ENCODE measurements around the gene CEP95. TPM values are rescaled to one million over a fixed set of nuclear protein-coding genes. Genes with fewer than 3 reads are reported as not detected.

Gene CEP95
- total and polyA plus RNA-seq, 10 of the 15 experiments (the other 5 are each of a cell fraction or from before 2014, with no cell fraction given), result 17.7 to 54.9 (median 29.6) TPM

GRCh38 chr17:64506576-64507412, at the start of gene CEP95 (continued):
- TF ChIP-seq CTCF (IDR thresholded peaks at IDR 0.05 in 2 of 3, conservative IDR thresholded peaks at IDR 0.05 in 1 of 3; ENCODE audit: control insufficient read depth in 2 of 3, extremely low read depth in 1 of 3, insufficient read depth in 1 of 3, low read depth in 3 of 3, low read length in 3 of 3) (no peak), REST (IDR thresholded peaks at IDR 0.05; ENCODE audit: low read depth, low read length) (no peak), MLLT1 (IDR thresholded peaks at IDR 0.05) (peak; percentile 99), TARDBP (IDR thresholded peaks at IDR 0.05; ENCODE audit: borderline replicate concordance) (0 out of 2 replicates have a peak, but pooled peaks have one; percentile 81), CHD1 (IDR thresholded peaks at IDR 0.05; ENCODE audit: low read depth, low read length) (no peak; the same call in 1 of the 2 replicates), POLR2AphosphoS5 (IDR thresholded peaks at IDR 0.05; ENCODE audit: low read length) (peak; percentile 50), E4F1 (IDR thresholded peaks at IDR 0.05; ENCODE audit: borderline replicate concordance, partially characterized antibody) (peak; percentile 81), BCL3 (IDR thresholded peaks at IDR 0.05; ENCODE audit: borderline replicate concordance, insufficient read depth, low read depth, low read length, poor library complexity, severe bottlenecking) (peak; percentile 62), IKZF1 (conservative IDR thresholded peaks at IDR 0.05) (peak; percentile 89), SREBF1 (IDR thresholded peaks at IDR 0.05; ENCODE audit: low read length) (no peak), ELK1 (IDR thresholded peaks at IDR 0.05; ENCODE audit: low read depth, low read length) (peak; percentile 98), PKNOX1 (IDR thresholded peaks at IDR 0.05) (peak; percentile 63), PAX8 (IDR thresholded peaks at IDR 0.05) (no peak), BCL11A (IDR thresholded peaks at IDR 0.05; ENCODE audit: low read depth, low read length) (no peak)

Data from GM12878 (cell line).